H9 (cell line): ENCODE results near the gene SLCO2A1. TPM values are rescaled to one million over a fixed set of nuclear protein-coding genes. Genes with fewer than 3 reads are reported as not detected.

ENCODE experiments used
- DNase-seq: peaks from one replicate; pipeline ENCODE4 v3.0.0-alpha.2; 2017
- H2AFZ ChIP-seq: one replicate; pipeline ENCODE4 v1.6.1; 2013; ENCODE audit warnings: mild to moderate bottlenecking, low read length, control low read depth, moderate library complexity
- H2AK5ac ChIP-seq: 2 replicates; pipeline ENCODE4 v1.6.1; 2013; ENCODE audit warnings: low read length, control low read depth, mixed read lengths; ENCODE audit not compliant: insufficient read length
- H2BK120ac ChIP-seq: one replicate; pipeline ENCODE4 v1.6.1; 2013; ENCODE audit warnings: low read depth, mild to moderate bottlenecking, low read length, control low read depth, inconsistent platforms; ENCODE audit not compliant: poor library complexity, severe bottlenecking
- H2BK12ac ChIP-seq: 2 replicates; pipeline ENCODE4 v1.6.1; 2013; ENCODE audit warnings: low read length, control low read depth, mixed read lengths, low read depth; ENCODE audit not compliant: insufficient read length
- H2BK15ac ChIP-seq: 2 replicates; pipeline ENCODE4 v1.6.1; 2013; ENCODE audit warnings: low read depth, low read length, control low read depth
- H2BK20ac ChIP-seq: one replicate; pipeline ENCODE4 v1.6.1; 2013; ENCODE audit warnings: low read depth, mild to moderate bottlenecking, low read length, control low read depth, inconsistent platforms; ENCODE audit not compliant: poor library complexity, severe bottlenecking
- H2BK5ac ChIP-seq: 2 replicates; pipeline ENCODE4 v1.6.1; 2013; ENCODE audit warnings: low read length, control low read depth, mixed read lengths; ENCODE audit not compliant: insufficient read length
- H3K14ac ChIP-seq: 2 replicates; pipeline ENCODE4 v1.6.1; 2013; ENCODE audit warnings: low read length, control low read depth; ENCODE audit not compliant: insufficient read depth
- H3K18ac ChIP-seq: 2 replicates; pipeline ENCODE4 v1.6.1; 2013; ENCODE audit warnings: low read depth, mild to moderate bottlenecking, mixed read lengths, low read length, control low read depth; ENCODE audit not compliant: insufficient read length
- H3K23ac ChIP-seq: 2 replicates; pipeline ENCODE4 v1.6.1; 2013; ENCODE audit warnings: low read length, control low read depth, mixed read lengths, low read depth; ENCODE audit not compliant: insufficient read length
- H3K23me2 ChIP-seq: 2 replicates; pipeline ENCODE4 v1.6.1; 2013; ENCODE audit warnings: low read depth, mild to moderate bottlenecking, mixed read lengths, low read length, control low read depth; ENCODE audit not compliant: insufficient read length, poor library complexity, severe bottlenecking
- H3K27ac ChIP-seq: 2 replicates; pipeline ENCODE4 v1.5.1; 2013; ENCODE audit warnings: low read length, control low read depth, mixed read lengths, low read depth; ENCODE audit not compliant: insufficient read length
- H3K27me3 ChIP-seq: 2 replicates; pipeline ENCODE4 v1.6.1; 2013; ENCODE audit warnings: low read length, control low read depth, inconsistent platforms; ENCODE audit not compliant: insufficient read depth
- H3K4ac ChIP-seq: 2 replicates; pipeline ENCODE4 v1.6.1; 2013; ENCODE audit warnings: low read depth, mild to moderate bottlenecking, control low read depth, inconsistent platforms, low read length, moderate library complexity
- H3K4me1 ChIP-seq: 2 replicates; pipeline ENCODE4 v1.6.1; 2013; ENCODE audit warnings: low read length, control low read depth, inconsistent platforms; ENCODE audit not compliant: insufficient read depth
- H3K4me2 ChIP-seq: 2 replicates; pipeline ENCODE4 v1.6.1; 2013; ENCODE audit warnings: low read length, control low read depth, mixed read lengths; ENCODE audit not compliant: insufficient read length, insufficient read depth
- H3K56ac ChIP-seq: 2 replicates; pipeline ENCODE4 v1.6.1; 2013; ENCODE audit warnings: low read depth, mild to moderate bottlenecking, mixed read lengths, low read length, control low read depth; ENCODE audit not compliant: insufficient read length
- H3K79me1 ChIP-seq: 2 replicates; pipeline ENCODE4 v1.6.1; 2013; ENCODE audit warnings: low read depth, mild to moderate bottlenecking, moderate library complexity, low read length, control low read depth, inconsistent platforms; ENCODE audit not compliant: insufficient read depth, poor library complexity, severe bottlenecking
- H3K79me2 ChIP-seq: 2 replicates; pipeline ENCODE4 v1.6.1; 2013; ENCODE audit warnings: low read length, control low read depth, inconsistent platforms; ENCODE audit not compliant: insufficient read depth
- H3K9ac ChIP-seq: 2 replicates; pipeline ENCODE4 v1.6.1; 2013; ENCODE audit warnings: low read length, control low read depth, mixed read lengths; ENCODE audit not compliant: insufficient read length; ENCODE audit errors: extremely low read depth
- H3K9me3 ChIP-seq: one replicate; pipeline ENCODE4 v1.6.1; 2013; ENCODE audit warnings: low read depth, low read length, inconsistent platforms; ENCODE audit not compliant: control insufficient read depth
- H3T11ph ChIP-seq: one replicate; pipeline ENCODE4 v1.6.1; 2013; ENCODE audit warnings: mild to moderate bottlenecking, low read length, control low read depth, inconsistent platforms
- H4K20me1 ChIP-seq: one replicate; pipeline ENCODE4 v1.6.1; 2013; ENCODE audit not compliant: control insufficient read depth, insufficient read length, insufficient read depth
- H4K5ac ChIP-seq: 2 replicates; pipeline ENCODE4 v1.6.1; 2013; ENCODE audit warnings: low read depth, mild to moderate bottlenecking, mixed read lengths, low read length, control low read depth; ENCODE audit not compliant: insufficient read length
- H4K8ac ChIP-seq: replicated peaks from 2 replicates; pipeline ENCODE4 v1.6.1; 2013; ENCODE audit warnings: low read length, control low read depth, mixed read lengths, low read depth; ENCODE audit not compliant: insufficient read length
- H4K91ac ChIP-seq: 2 replicates; pipeline ENCODE4 v1.6.1; 2013; ENCODE audit warnings: low read depth, mild to moderate bottlenecking, moderate library complexity, mixed read lengths, low read length, control low read depth; ENCODE audit not compliant: insufficient read length
- H3K27ac Mint-ChIP-seq, 3 experiments: 2 replicates in 2 of 3; 3 replicates in 1 of 3; pipeline ENCODE4 v1.8.0; 2020 to 2021; ENCODE audit warnings: mixed read lengths in 3 of 3, mild to moderate bottlenecking in 1 of 3, moderate library complexity in 1 of 3
- H3K27me3 Mint-ChIP-seq: 2 replicates; pipeline ENCODE4 v1.8.0; 2021; ENCODE audit warnings: low read depth, mild to moderate bottlenecking, moderate library complexity, mixed read lengths
- H3K36me3 Mint-ChIP-seq, 3 experiments: 2 replicates in 2 of 3; 3 replicates in 1 of 3; pipeline ENCODE4 v1.8.0; 2020 to 2021; ENCODE audit warnings: low read depth in 3 of 3, mixed read lengths in 3 of 3; ENCODE audit not compliant: insufficient read depth in 1 of 3
- H3K4me1 Mint-ChIP-seq, 2 experiments: 2 replicates each; pipeline ENCODE4 v1.8.0; 2020; ENCODE audit warnings: mixed read lengths in 2 of 2
- H3K4me3 Mint-ChIP-seq, 2 experiments: 2 replicates in 1 of 2; 3 replicates in 1 of 2; pipeline ENCODE4 v1.8.0; 2020 to 2021; ENCODE audit warnings: mild to moderate bottlenecking in 2 of 2, mixed read lengths in 2 of 2, moderate library complexity in 1 of 2
- H3K9me3 Mint-ChIP-seq, 2 experiments: 2 replicates in 1 of 2; 3 replicates in 1 of 2; pipeline ENCODE4 v1.8.0; 2020; ENCODE audit warnings: mild to moderate bottlenecking in 2 of 2, mixed read lengths in 2 of 2, moderate library complexity in 1 of 2
- WGBS: extraction: QIAGEN DNeasy Blood & Tissue Kit; methylation state at CpG from one replicate; pipeline ENCODE4 v1.1.7; 2013; ENCODE audit warnings: missing lambda C conversion rate, low lambda C conversion rate, mixed read lengths; ENCODE audit not compliant: insufficient read length; ENCODE audit errors: extremely low coverage; 5-methylcytosine and 5-hydroxymethylcytosine counted together
- total RNA-seq: library from RNA; stranded (reverse); gene quantifications from 2 replicates; pipeline ENCODE4 v1.2.1, GENCODE V29; 2021
- TF ChIP-seq, protein P1 (sequence below): fragments of 200-600 bp; sonication (generic); conservative IDR thresholded peaks from 3 replicates; pipeline ENCODE4 v1.8.0; 2021; ENCODE audit warnings: antibody characterized with exemption, mild to moderate bottlenecking

Gene SLCO2A1
- total RNA-seq, 1 experiment from 2014 or later = 0.98 TPM

DNA sequence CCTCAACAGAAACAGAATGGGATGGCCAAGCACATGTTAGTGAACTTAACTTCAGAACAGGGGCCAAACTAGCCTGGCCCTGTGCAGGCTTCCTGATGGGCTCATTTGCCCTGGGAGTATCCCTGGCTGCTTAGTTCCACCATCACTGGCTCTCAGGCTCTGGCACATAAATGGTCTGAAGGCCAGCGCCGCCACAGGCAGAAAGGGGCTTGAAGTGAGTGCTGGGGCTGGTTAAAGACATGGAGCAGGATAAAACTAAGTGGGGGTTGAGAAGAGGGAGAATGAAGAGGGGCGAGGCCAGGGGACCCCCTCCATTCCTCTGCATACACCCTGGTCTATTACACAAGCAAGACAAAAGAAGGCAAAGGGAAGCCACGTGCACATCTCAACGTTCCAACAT lies 12.2 kb downstream of the SLCO2A1 start:
- no peak overlapping the region for H2BK20ac ChIP-seq
- no peaks in the 10 kb centered on the region for H3K9me3 ChIP-seq
- Mint-ChIP-seq H3K9me3 (no peaks in the 10 kb centered on the region), H3K36me3 (no peaks in the 10 kb centered on the region), H3K27ac (no peak overlapping the region), H3K4me3 (no peak overlapping the region), H3K4me1 (peaks cover 3% of the 10 kb centered on the region in 2 experiments; a peak in 3 of 4 replicates), H3K27me3 (peaks cover 18% of the 10 kb centered on the region)
- H4K8ac ChIP-seq = no peak overlapping the region
- no peak overlapping the region for H3K56ac ChIP-seq
- no peak overlapping the region for H3K18ac ChIP-seq
- H3K4me1 ChIP-seq = no peaks in the 10 kb centered on the region
- H3K79me1 ChIP-seq = no peaks in the 10 kb centered on the region
- TF ChIP-seq, protein P1, sequence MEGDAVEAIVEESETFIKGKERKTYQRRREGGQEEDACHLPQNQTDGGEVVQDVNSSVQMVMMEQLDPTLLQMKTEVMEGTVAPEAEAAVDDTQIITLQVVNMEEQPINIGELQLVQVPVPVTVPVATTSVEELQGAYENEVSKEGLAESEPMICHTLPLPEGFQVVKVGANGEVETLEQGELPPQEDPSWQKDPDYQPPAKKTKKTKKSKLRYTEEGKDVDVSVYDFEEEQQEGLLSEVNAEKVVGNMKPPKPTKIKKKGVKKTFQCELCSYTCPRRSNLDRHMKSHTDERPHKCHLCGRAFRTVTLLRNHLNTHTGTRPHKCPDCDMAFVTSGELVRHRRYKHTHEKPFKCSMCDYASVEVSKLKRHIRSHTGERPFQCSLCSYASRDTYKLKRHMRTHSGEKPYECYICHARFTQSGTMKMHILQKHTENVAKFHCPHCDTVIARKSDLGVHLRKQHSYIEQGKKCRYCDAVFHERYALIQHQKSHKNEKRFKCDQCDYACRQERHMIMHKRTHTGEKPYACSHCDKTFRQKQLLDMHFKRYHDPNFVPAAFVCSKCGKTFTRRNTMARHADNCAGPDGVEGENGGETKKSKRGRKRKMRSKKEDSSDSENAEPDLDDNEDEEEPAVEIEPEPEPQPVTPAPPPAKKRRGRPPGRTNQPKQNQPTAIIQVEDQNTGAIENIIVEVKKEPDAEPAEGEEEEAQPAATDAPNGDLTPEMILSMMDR = no peak
- H3K14ac ChIP-seq = no peak overlapping the region
- no peak overlapping the region for H3T11ph ChIP-seq
- no peaks in the 10 kb centered on the region for H3K27me3 ChIP-seq
- no peaks in the 10 kb centered on the region for H3K79me2 ChIP-seq
- no peak overlapping the region for H2BK120ac ChIP-seq
- no peak overlapping the region for H2BK12ac ChIP-seq
- DNase-seq = no peak
- H3K23ac ChIP-seq = no peak overlapping the region
- H3K23me2 ChIP-seq = no peaks in the 10 kb centered on the region
- H4K91ac ChIP-seq = no peak overlapping the region
- H2AK5ac ChIP-seq = no peak overlapping the region
- H3K27ac ChIP-seq = no peak overlapping the region
- no peaks in the 10 kb centered on the region for H4K20me1 ChIP-seq
- no peak overlapping the region for H3K4me2 ChIP-seq
- no peak overlapping the region for H2BK15ac ChIP-seq
- H3K4ac ChIP-seq = no peak overlapping the region
- WGBS = no CpG with 5 or more reads among the region's 5 CpGs
- no peak overlapping the region for H4K5ac ChIP-seq
- no peak overlapping the region for H3K9ac ChIP-seq
- H2BK5ac ChIP-seq = no peak overlapping the region
- no peak overlapping the region for H2AFZ ChIP-seq
